CD1c-positive myeloid dendritic cell (primary cell): ENCODE data around the gene SARM1.
"Not testable (repeated sequence)": the region's sequence is repeated elsewhere in the genome, so short reads cannot be mapped to it uniquely, and the experiment has no call there.

Experiments
- DNase-seq: peaks from one replicate; pipeline ENCODE4 v3.0.0-alpha.2; 2016; ENCODE audit errors: extremely low spot score

The SARM1 gene

DNA sequence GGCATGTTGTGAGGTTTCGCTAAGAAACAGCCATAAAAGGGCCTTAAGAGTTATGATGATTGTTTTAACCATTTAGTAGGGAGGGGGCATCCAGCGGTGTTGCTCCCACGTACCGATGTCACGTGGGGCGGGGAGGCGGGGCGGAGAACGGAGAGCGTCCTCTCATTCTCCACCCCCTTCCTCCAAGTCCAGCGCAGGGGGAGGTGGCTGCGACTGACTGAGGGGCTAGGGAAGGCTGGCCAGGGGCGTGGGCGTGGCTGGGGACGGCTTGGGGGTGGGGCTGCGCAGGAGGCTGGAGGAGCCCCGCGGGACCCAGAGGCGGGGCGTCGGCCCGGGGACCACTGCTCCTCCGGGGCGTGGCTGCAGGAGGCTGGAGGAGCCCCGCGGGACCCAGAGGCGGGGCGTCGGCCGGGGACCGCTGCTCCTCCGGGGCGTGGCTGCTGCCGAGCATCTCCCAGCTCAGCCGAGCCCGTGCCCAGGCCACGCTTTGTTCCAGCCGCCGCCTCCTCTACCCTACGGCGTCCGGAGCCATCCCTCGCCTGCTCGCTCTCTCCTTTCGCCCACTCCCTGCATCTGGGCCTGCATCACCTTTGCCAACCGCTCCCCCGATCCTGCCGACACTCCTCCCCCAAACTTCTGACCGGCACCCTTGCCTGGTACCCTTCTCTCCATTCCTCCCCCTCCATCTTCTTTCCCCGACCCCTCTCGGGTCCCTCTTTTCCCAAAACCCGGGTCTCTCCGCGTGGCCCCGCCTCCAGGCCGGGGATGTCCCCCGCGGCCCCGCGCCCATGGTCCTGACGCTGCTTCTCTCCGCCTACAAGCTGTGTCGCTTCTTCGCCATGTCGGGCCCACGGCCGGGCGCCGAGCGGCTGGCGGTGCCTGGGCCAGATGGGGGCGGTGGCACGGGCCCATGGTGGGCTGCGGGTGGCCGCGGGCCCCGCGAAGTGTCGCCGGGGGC, at the start of gene SARM1:
Gene SARM1, plus strand, starts transcription at position 450 of the 958 bp plus-strand sequence. Its CDS starts 339 bp downstream, at position 789.
- DNase-seq, result peak; percentile 63

DNA sequence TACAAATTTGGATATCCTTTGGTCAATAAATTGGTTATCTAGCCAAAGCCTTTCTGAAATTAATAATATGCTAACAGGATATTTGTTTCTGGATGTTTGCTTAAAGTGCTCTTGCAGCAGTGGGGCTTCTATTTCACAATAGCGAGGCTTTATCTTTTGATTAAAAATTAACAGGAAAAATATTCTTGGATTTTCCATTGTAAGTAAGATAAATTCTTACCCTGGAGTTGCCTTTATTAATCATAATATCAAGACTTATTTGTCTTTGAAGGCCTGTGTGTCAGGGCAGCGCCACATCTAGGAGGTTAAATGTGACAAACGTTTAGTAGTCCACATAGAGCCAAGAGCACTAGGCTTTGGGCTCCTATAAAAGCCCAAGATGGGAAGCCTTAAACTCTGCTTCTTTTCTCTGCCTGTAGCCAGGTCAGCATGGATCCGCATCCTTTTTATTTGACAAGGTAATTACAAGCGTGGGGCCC, 47.2 kb upstream of the SARM1 start:
- DNase-seq, result no peak

DNA sequence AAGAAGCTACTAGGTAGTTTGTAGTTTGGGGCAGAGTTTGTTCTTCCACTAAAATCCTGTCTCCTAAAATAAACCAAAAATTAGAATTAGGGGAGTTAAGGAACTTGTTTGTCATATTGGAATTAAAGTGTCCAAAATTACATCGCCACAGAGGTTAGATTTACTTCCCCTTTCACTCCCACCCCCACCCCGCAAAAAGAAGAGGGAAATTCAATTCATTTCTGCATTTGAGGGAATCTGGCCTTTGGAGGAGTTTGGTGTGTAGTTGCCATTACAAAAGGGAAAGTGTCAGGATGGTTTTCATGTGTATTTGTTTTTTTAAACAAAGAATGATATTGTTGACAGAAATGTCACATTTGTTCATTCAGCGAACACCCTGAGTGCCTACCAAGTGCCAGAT, 46.7 kb upstream of the SARM1 start:
- DNase-seq, result peak; percentile 75

DNA sequence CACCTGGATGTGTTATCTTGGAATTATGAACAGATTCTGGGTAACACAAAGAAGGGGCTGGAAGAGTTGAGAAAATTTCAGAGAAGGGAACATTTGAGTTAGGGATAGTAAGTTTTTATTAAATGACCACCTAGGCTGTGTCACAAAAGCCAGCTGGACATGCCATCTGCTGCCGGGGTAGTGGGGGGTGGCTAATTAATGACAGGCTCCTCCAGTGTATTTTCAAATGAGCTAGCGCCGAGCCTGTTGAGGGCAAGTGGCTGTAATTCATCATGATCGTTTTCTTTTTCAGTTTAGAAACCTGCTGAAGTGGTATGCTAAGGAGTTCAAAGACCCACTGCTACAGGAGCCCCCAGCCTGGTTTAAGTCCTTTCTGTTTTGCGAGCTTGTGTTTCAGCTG, 46.3 kb upstream of the SARM1 start:
- no peak for DNase-seq

DNA sequence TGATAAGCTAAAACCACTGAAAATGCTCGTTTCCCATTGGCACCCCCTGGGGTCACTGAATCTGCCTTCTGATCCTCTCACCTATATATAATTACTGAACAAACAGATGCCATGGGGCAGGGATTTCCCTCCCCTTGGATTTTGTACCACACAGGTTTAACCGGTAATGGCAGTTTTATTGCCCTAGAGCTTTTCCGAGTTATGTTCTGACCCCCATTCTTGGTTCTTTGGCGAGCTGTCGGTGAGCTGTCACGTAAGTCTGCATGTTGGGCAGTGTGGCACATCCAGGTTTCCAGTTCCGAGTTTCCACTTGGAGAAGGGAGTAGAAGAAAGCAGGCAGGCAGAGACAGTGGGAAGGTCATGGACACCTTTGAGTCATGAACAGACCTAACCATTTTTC, 45.4 kb upstream of the SARM1 start:
- DNase-seq, result no peak

DNA sequence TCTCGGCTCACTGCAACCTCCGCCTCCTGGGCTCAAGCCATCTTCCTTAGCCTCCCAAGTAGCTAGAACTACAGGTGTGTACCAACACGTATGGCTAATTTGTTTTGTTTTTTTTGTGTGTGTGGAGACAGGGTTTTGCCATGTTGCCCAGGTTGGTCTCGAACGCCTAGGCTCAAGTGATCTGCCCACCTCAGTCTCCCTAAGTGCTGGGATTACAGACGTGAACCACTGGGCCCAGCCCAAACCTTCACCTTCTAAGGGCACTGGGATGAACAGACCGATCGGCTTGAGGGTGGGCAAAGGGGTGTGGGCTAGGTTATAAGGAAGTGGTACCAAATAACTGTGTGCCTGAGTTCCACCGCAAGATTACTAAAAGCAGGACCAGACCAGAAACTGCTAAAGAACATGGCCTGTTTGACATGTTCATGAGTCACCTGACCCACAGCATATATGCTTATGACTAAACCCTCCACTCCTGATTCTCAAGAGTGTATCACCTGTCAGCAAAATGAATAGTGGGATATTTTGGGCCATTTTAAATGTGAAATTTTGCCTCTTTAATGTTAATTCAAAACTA, 44.4 kb upstream of the SARM1 start:
- no peak for DNase-seq

DNA sequence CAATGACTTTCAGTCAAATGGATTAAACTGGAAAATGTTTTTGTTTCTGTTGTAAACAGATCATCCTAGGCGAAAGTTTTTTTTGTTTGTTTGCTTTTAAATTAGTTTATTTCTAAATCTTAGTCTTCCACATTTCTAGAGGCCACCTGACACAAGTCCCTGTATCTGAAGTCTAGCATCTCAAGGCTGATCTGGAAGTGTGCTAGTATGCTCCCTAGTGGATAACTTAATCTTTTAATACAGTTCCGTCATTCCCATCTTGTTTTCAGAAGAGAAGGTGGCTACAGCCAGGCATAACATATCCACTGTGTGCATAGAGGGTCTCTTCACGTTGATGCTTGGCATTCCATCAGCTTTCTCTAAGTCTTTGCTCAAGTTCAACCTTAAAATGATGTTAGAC, 43.8 kb upstream of the SARM1 start:
- DNase-seq, result no peak

DNA sequence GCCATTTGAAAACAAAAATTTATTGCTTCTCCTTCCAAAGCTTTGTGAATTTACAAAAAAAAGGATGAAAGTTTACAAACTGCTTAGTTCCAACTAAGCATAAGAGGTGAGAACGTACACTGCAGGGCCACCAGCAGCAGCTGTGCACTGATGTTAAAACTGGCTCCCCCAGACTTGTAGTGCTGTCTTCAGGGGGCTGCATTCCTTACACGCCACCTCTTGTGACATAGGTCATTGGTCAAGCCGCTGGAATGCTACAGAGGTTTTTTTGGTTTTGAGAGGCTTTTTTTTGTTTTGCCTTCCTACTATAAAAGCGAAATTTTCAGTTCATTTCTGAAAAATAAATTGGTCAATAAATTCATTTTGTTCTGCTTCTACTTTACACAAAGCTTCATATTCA, 43.2 kb upstream of the SARM1 start:
- DNase-seq, result no peak

DNA sequence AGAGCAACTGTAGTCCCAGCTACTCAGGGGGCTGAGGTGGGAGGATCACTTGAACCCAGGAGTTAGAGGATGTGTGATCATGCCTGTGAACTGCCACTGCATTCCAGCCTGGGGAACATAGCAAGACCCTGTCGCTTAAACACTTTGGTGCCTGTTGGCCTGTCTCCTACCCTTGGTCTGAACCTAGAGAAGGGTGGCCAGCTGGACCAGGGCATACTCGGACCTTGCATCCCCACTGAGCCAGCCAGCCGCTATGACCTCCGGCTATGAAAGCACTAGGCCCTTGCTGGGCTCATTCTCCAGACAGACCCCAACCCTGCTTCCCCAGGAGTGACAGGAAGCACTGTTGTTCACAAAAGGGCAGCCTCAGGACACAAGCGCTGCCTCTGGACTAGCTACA, 40.8 kb upstream of the SARM1 start:
- DNase-seq, result no peak

DNA sequence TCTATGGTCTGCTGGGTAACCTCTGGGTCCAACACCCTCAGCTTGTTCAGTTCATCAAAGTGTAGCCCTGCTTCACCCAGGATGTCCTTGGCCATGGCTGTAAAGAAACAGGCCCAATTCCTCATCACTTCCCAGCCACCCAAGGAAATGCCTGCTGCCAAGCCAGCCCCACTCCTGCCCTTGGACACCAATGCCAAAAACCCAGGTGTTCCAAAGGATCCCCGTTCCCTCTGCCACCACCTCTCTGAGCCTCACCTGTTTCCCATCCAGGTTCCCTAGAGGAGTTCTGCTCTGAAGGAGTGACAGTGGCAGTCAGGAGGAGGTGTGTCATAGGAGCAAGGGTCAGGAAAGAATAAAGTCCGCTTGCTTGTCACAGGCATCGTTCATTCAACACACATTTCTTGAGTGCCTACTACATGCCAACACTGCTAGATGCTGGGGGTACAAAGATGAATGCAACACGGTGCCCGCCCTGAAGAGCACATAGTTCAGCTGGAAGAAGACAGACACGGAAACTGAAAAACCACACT, 39.5 kb upstream of the SARM1 start:
- no peak for DNase-seq

DNA sequence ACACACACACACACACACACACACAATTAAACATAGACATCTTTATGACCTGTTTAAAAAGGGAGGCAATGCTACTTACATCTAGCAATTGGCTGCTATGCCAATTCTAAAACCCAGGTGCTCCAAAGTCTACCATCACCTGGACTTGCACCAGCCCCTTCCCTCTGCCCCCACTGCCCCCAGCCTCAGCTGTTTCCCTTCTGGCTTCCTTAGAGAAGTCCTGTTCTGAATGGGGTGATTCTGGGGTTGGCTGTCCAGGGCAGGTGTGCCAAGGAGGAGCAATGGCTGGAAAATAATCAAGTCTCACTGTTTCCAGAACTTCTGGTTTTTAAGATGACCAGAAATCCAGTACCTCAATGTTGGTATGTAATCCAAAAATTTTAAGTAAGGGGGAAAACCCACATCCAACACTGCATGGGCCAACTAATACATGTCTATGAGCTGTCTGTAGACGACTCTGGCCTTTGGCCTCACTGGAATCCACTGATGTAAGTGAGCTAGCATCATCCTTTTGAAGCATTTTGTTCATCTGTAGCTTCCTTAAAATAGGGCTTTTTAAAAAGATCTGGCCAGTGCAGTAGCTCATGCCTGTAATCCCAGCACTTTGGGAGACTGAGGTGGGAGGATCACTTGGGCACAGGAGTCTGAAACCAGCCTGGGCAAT, 38.3 kb upstream of the SARM1 start:
- DNase-seq, result no peak

DNA sequence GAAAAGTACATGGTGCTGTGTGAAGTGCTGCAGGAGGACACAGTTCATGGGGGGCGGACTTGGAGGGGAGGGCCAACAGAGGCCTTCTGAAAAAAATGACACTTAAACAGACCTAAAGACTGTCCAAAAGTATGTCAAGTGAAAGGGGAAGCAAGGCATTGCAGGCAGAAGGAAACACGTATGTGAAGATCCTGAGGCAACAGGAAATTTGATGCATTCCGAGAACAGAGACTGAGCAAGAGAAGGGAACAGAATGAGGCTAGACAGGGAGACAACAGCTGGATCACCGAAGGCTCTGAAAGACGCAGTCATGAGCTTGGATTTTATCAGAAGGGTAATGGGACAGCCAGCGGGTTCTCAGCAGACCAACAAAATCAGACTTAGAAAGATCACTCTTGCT, 37.3 kb upstream of the SARM1 start:
- peak; percentile 60 for DNase-seq

DNA sequence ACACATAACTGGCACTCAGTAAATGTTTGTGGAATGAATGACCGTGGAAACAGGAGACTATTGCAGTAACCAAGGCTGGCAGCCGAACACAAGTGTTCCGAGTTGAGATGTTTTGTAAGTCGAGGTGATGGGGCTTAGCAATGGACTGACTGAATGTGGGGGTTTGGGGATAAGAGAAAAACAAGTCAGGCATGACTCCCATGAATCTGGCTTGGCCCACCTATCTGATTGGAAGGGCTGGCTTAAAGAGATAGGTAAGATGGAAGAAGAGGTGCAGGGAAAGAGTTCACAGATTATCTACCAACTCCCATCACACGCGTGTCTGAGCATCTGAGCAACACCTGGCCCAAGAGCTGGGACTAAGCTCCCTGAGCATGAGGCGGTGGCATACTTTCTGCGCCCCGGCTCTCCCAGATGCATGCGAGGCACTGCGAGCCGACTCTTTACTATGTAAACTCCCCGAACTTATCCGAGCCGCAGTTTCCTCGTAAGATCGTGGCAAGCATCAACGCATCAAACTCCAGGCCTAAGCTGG, 36.8 kb upstream of the SARM1 start:
- DNase-seq, result no peak

DNA sequence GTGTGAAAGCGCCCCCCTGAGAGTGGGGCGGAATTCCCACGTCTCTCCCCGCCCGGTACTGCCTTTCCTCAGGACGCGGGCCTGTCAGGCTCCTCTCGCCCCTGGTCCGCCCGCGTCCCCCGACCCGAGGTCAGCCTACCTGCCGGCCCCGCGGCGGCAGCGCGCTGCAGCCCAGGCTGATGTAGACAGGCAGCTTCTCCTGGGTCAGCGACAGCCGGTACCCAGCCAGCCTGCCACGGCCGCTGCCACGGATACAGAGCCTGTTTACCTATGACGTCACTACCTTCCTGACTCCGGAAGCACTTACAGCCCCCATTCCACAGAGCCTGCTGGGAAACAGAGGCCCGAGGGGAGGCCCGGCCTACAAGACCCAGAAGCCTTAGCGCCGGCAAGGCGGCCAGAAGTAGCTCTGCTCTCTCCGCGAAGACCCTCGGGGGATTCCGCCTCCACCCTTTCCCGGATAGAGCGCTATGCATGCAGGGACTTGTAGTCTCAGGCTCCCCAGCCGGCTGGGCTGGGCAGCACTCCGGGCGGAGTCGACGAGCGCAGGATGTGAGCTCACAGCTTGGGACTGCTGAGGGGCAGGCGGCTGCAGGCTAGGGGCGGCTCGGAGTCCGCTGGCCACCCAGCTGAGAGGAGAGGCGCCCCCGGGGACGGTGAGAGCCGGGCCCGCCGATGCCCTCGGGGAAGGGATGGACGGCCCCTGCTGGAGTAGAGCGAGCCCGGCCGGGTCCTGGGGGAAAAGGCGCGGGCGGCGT, 36.1 kb upstream of the SARM1 start, which contains the start of the genes IFT20 and TNFAIP1:
Gene IFT20, minus strand, starts transcription at position 272 of the 758 bp plus-strand sequence. CDS start 3,487 bp downstream, outside the sequence.
Gene TNFAIP1, plus strand, starts transcription at position 561 of the 758 bp plus-strand sequence. CDS start 3,761 bp downstream, outside the sequence.
- DNase-seq, result peak; percentile 99

DNA sequence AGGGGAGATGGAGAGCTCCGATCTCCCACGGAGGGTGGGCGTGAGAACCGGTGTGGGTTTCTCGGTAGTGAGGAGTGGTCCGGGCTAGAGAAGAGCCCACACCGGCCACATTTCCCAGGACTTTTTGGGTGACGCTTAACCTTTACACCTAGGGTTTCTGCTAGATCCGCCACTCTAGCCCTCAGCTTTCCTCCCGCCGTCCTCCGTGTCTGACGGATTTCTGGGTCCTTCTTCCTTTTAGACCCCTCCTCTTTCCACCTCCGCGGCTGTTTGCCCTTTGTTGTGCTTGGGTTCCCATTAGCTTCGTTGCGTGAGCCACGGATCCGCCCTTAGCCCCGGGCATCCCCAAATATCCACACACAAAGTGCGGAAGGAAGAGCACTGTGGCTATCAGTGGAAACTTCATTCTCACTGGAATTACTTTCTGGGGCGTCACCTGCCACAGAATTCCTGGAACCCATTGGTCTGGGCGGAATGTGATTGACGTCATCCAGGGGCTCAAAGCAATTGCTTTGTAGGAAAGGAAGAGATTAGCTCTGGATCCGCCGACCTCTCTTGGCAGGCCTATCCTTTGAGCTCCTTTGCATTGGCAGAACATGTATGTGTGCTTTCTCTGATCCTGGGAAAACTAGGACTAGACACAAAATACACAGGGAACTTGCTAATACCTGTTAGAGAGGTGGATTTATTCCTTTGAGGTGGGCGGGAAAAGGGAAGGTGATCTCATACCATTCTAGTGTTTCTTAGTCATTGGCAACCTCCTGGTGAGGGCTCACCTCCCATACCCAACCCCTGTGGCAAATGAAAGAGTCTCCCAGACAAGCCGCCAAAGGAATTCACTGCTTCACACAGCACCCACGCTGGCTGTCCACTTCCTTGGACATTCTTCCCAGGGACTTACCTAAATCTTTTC, 35.3 kb upstream of the SARM1 start:
- peak; percentile 48 for DNase-seq

DNA sequence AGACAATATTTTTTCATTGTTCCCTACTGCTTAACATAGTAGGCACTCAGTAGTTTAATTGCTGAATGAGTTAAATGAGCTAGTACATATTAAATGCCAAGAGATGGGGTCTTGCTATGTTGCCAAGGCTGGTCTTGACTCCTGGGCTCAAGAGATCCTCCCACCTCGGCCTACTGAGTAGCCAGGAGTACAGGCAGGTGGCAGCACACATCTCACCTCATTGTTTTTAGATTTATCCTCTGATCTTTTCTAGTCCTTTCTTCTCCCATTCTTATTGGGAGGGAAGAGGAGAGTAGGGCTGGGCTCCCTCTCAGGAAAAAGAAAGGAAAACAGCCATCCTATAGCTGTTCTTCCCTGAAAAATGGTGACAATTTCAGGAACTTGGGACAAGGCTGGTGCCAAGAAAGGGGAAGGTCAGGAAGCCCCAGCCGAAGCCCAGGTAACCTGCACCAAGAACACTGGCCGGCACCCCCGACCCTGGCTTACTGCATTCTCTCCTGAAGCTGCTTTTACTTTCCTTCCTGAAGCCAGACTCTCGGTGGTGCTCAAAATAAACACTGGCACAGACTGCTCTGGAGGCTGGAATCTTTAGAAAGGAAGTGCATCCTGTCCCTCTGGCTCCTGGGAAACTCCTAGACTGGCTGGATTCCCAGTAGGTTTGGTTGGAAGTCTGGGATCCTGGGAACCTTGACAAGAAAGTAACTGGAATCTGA, 33.3 kb upstream of the SARM1 start:
- no peak for DNase-seq

DNA sequence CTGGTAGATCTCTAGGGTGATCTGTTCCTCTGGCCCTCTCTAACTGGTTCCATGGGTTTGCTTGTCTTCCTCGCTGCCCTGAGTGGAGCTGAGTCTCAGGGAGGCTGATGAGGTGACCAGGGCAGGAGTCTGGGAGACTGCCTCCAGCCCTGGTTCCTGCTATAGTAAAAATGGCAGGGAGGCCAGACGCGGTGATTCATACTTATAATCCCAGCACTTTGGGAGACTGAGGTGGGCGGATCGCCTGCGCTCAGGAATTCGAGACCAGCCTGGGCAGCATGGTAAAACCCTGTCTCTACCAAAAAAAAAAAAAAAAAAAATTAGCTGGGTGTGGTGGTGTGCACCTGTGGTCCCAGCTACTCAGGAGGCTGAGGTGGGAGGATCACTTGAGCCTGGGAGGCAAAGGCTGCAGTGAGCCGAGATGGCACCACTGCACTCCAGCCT, 32.7 kb upstream of the SARM1 start:
- not testable (repeated sequence) for DNase-seq

DNA sequence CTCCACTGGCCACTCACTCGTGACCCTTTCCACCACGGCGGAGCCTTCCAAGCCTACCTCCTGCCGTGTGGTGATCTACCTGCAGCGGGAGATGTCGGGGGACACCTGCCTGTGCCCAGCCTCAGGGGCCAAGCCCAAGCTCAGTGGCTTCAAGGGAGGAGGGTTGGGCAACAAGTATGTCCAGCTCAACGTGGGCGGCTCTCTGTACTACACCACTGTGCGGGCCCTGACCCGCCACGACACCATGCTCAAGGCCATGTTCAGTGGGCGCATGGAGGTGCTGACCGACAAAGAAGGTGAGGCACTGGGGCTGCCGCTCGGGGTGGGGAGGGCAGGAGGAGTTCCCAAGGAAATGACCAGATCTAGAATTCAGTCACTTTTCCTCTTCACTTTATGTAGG, 32.1 kb upstream of the SARM1 start:
- DNase-seq, result no peak

DNA sequence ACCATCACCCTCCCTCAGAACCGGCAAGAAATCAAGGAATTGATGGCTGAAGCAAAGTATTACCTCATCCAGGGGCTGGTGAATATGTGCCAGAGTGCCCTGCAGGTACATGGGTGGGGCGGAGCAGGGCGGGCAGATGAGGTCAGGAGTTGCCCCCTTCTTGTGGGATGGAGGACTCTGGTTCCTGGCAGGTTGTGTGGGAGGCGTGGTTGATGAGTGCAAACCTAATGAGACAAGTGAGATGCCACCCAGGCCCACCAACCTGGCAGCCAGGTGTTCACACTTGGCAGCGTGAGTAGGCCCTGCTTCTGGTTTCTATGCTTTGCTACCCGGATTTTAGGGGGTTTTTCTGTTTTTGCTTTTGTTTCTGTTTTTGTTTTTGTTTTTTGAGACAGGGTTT, 31.1 kb upstream of the SARM1 start:
- no peak for DNase-seq
